ENCODE data around the gene USP54. TPM values are rescaled to one million over a fixed set of nuclear protein-coding genes. Genes with fewer than 3 reads are reported as not detected.

Gene USP54
- total and polyA plus RNA-seq, 2 donors (not counting 1 experiment from before 2014, with no cell fraction given) = 7.8 to 9.9 TPM

GRCh38 chr10:73545357-73545756, 45.8 kb downstream of the USP54 start:
- DNase-seq (ENCODE audit: low read depth in 2 of 2) = no peak
- TF ChIP-seq EZH2 (IDR thresholded peaks at IDR 0.05; ENCODE audit: low read length, missing control alignments) (no peak), CTCF (conservative IDR thresholded peaks at IDR 0.05 in 1 of 2, IDR thresholded peaks at IDR 0.05 in 1 of 2; ENCODE audit: low read depth in 1 of 2, low read length in 2 of 2) (no peak)
- H3K27me3 ChIP-seq (ENCODE audit: control insufficient read depth, insufficient read depth, low read length) = no peaks in the 10 kb centered on the region
- no peak overlapping the region for H3K9ac ChIP-seq (ENCODE audit: insufficient read depth, low read length)
- no peaks in the 10 kb centered on the region for H3K36me3 ChIP-seq (ENCODE audit: control insufficient read depth, insufficient read depth, low read length)
- no peaks in the 10 kb centered on the region for H3K79me2 ChIP-seq (ENCODE audit: control insufficient read depth, insufficient read depth, low read length)
- no peak overlapping the region for H3K4me3 ChIP-seq (replicated peaks in 1 of 4; ENCODE audit: control extremely low read depth in 1 of 4, insufficient read depth in 1 of 4, low read depth in 3 of 4, low read length in 4 of 4)
- H3K27ac ChIP-seq (ENCODE audit: insufficient read depth, low read length) = no peak overlapping the region
- no peaks in the 10 kb centered on the region for H3K4me1 ChIP-seq (ENCODE audit: control insufficient read depth, extremely low read depth, insufficient read depth, low read length)
- H3K4me2 ChIP-seq (ENCODE audit: extremely low read depth, insufficient read depth, low read length) = no peak overlapping the region
- H2AFZ ChIP-seq (ENCODE audit: low read length) = no peak overlapping the region
- no peaks in the 10 kb centered on the region for H4K20me1 ChIP-seq (ENCODE audit: control insufficient read depth, extremely low read depth, insufficient read depth, low read length)
- H3K9me3 ChIP-seq (ENCODE audit: control insufficient read depth, insufficient read depth, low read depth, low read length) = no peaks in the 10 kb centered on the region

DNA sequence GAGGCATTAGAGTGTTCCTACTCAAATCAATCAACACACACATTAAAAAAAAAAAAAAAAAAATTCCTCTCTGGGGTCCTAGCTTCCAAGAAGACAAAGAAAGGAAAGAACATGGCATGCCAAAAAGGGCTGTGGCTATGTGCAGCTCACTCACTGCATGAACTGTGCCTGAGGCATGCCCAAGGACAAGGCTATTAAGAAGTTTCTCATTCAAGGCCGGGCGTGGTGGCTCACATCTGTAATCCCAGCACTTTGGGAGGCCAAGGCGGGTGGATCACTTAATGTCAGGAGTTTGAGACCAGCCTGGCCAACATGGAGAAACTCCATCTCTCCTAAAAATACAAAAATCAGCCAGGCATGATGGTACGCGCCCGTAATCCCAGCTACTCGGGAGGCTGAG, 53.4 kb downstream of the USP54 start:
- Histone ChIP-seq H3K9me3 (ENCODE audit: control insufficient read depth, insufficient read depth, low read depth, low read length) (no peaks in the 10 kb centered on the region), H3K79me2 (ENCODE audit: control insufficient read depth, insufficient read depth, low read length) (no peaks in the 10 kb centered on the region), H3K4me2 (ENCODE audit: extremely low read depth, insufficient read depth, low read length) (no peak overlapping the region), H4K20me1 (ENCODE audit: control insufficient read depth, extremely low read depth, insufficient read depth, low read length) (no peaks in the 10 kb centered on the region), H2AFZ (ENCODE audit: low read length) (no peak overlapping the region), H3K4me1 (ENCODE audit: control insufficient read depth, extremely low read depth, insufficient read depth, low read length) (no peaks in the 10 kb centered on the region), H3K27me3 (ENCODE audit: control insufficient read depth, insufficient read depth, low read length) (no peaks in the 10 kb centered on the region), H3K36me3 (ENCODE audit: control insufficient read depth, insufficient read depth, low read length) (no peaks in the 10 kb centered on the region), H3K4me3 (replicated peaks in 1 of 4; ENCODE audit: control extremely low read depth in 1 of 4, insufficient read depth in 1 of 4, low read depth in 3 of 4, low read length in 4 of 4) (no peak overlapping the region), H3K27ac (ENCODE audit: insufficient read depth, low read length) (no peak overlapping the region), H3K9ac (ENCODE audit: insufficient read depth, low read length) (no peak overlapping the region)
- no peak for DNase-seq (ENCODE audit: low read depth in 2 of 2)
- TF ChIP-seq EZH2 (IDR thresholded peaks at IDR 0.05; ENCODE audit: low read length, missing control alignments) (no peak), CTCF (conservative IDR thresholded peaks at IDR 0.05 in 1 of 2, IDR thresholded peaks at IDR 0.05 in 1 of 2; ENCODE audit: low read depth in 1 of 2, low read length in 2 of 2) (no peak)

DNA sequence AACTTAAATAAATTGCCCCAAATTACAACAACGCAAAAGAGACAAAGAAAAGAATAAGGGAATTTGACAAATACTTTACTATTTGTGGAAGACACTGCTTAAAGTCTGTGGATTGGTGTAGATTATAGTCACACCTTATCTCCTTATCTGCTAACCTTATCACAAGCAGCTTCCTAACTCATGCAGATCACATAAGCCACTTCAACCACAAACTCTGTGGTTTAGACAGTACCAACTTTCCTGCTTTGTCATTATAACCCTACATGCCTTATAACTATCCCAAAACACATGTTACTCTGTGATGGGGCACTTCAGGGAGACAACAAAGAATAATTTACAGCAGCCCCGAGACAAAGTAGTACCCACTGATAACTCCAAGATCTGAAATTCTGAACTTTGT, 53.9 kb downstream of the USP54 start:
- Histone ChIP-seq H3K36me3 (ENCODE audit: control insufficient read depth, insufficient read depth, low read length) (no peaks in the 10 kb centered on the region), H2AFZ (ENCODE audit: low read length) (no peak overlapping the region), H3K4me2 (ENCODE audit: extremely low read depth, insufficient read depth, low read length) (no peak overlapping the region), H3K4me1 (ENCODE audit: control insufficient read depth, extremely low read depth, insufficient read depth, low read length) (no peaks in the 10 kb centered on the region), H3K27ac (ENCODE audit: insufficient read depth, low read length) (no peak overlapping the region), H3K4me3 (replicated peaks in 1 of 4; ENCODE audit: control extremely low read depth in 1 of 4, insufficient read depth in 1 of 4, low read depth in 3 of 4, low read length in 4 of 4) (no peak overlapping the region), H3K27me3 (ENCODE audit: control insufficient read depth, insufficient read depth, low read length) (no peaks in the 10 kb centered on the region), H3K79me2 (ENCODE audit: control insufficient read depth, insufficient read depth, low read length) (no peaks in the 10 kb centered on the region), H3K9me3 (ENCODE audit: control insufficient read depth, insufficient read depth, low read depth, low read length) (no peaks in the 10 kb centered on the region), H4K20me1 (ENCODE audit: control insufficient read depth, extremely low read depth, insufficient read depth, low read length) (no peaks in the 10 kb centered on the region), H3K9ac (ENCODE audit: insufficient read depth, low read length) (no peak overlapping the region)
- DNase-seq (ENCODE audit: low read depth in 2 of 2) = peak in 1 of 2 donors; percentile 15
- no peak for TF ChIP-seq EZH2 (IDR thresholded peaks at IDR 0.05; ENCODE audit: low read length, missing control alignments)
- TF ChIP-seq CTCF (conservative IDR thresholded peaks at IDR 0.05 in 1 of 2, IDR thresholded peaks at IDR 0.05 in 1 of 2; ENCODE audit: low read depth in 1 of 2, low read length in 2 of 2) = no peak
